ENCODE measurements around the gene SPSB3. TPM values are rescaled to one million over a fixed set of nuclear protein-coding genes. Genes with fewer than 3 reads are reported as not detected.
A peak's percentile ranks its signal among the peaks of the same experiment; 100 is the strongest.

SPSB3 gene
- total RNA-seq, 1 donor from 2014 or later, result 28.3 TPM

DNA sequence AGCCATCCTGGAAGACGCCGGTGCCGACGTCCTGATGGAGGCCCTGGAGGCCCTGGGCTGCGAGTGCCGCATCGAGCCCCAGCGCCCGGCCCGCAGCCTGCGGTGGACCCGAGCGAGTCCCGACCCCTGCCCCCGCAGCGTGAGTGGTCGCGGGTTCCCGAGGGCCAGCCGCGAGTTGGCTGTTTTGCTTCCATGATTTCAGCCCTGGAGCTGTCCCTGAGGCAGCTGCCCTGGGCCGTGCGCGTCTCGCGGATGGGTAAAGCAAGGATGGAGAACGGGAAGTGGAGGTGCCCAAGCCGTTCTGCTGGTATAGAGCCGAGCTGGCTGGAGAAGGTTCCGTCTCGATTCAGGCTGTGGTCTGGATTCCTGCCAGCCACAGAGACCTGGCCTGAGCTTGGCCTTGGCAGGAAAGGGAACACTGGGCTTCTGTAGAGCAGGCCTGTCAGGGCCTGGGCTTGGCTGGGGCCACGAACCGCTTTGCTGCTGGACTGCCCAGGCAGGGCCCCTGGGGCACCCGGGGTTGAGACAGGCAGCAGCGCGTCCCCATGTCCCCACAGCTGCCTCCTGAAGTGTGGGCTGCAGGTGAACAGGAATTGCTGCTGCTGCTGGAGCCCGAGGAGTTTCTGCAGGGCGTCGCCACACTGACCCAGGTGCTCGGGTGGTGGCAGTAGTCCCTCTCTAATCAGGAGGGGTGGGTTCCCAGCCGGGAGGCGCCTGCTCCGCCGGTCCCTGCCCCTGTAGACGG is 8.5 kb downstream of the SPSB3 start:
- peaks cover 10% of the 10 kb centered on the region for H3K4me1 Mint-ChIP-seq (ENCODE audit: low read depth)
- H3K9me3 Mint-ChIP-seq, result no peaks in the 10 kb centered on the region
- peaks cover 23% of the 10 kb centered on the region for H3K36me3 Mint-ChIP-seq (ENCODE audit: low read depth)
- no peaks in the 10 kb centered on the region for H3K27me3 Mint-ChIP-seq (ENCODE audit: low read depth)
- no peak for DNase-seq (ENCODE audit: low spot score)
- peak overlapping the region; percentile 38 for H3K27ac Mint-ChIP-seq
- intact Hi-C loops (cut with micrococcal nuclease), result loop anchor here (1.0 to 10.0 kb wide), 4 partner anchors 8 to 469 kb away; partner anchors contain the start of genes CRAMP1, FAHD1, HAGH and IFT140
- peak overlapping the region; percentile 77 for H3K4me3 Mint-ChIP-seq (ENCODE audit: low read depth)

DNA sequence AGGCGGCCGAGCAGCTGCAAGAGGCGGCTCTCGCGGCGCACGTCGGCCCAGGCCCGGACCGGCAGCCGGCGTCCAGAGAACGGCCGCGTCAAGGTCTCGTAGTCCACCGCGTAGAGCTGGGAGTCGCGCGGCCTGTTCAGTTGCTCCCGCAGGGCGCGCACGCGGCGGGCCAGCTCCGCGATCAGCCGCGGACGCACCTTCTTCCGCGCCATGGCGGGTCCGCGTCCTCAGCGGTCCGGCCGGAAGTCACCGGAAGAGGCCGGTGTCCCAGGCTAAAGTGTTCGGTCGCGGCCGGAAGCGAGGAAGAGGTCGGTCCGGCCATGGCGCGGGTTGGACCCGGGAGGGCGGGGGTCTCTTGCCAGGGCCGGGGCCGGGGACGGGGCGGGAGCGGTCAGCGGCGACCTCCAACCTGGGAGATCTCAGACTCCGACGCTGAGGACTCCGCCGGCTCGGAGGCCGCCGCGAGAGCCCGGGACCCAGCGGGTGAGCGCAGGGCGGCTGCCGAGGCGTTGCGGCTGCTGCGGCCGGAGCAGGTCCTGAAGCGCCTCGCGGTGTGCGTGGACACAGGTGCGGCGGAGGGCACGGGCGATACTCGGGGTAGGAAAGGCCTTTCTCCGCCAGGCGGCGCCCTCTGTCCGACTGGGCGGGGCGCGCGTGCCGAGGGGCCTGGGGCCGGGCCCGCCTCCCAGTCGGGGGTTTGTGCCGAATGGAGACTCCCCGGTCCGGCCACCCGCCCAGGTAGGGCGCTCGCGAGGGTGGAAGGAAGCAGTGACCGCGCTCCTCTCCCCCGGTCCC is 9.3 kb downstream of the SPSB3 start, which contains the start of gene MRPS34:
TSS of gene MRPS34 (minus strand) at position 227 of the 795 bp plus-strand sequence. CDS start at position 212, 15 bp downstream.
- peak within 1 kb of the TSS; percentile 96 for H3K27ac Mint-ChIP-seq
- H3K27me3 Mint-ChIP-seq (ENCODE audit: low read depth), result no peaks in the 10 kb centered on the region
- no peaks in the 10 kb centered on the region for H3K9me3 Mint-ChIP-seq
- peaks cover 10% of the 10 kb centered on the region for H3K4me1 Mint-ChIP-seq (ENCODE audit: low read depth)
- intact Hi-C loops (cut with micrococcal nuclease), result loop anchor here (1.0 to 10.0 kb wide), 4 partner anchors 9 to 468 kb away; partner anchors contain the start of genes CRAMP1, FAHD1, HAGH and IFT140
- H3K4me3 Mint-ChIP-seq (ENCODE audit: low read depth), result peak within 1 kb of the TSS; percentile 96
- H3K36me3 Mint-ChIP-seq (ENCODE audit: low read depth), result peaks cover 27% of the 10 kb centered on the region
- DNase-seq (ENCODE audit: low spot score), result peak; percentile 80

- Mint-ChIP-seq H3K36me3 (ENCODE audit: low read depth) (peaks cover 33% of the 10 kb centered on the region), H3K4me3 (ENCODE audit: low read depth) (peak within 1 kb of the TSS; percentile 96), H3K27me3 (ENCODE audit: low read depth) (no peaks in the 10 kb centered on the region), H3K9me3 (no peaks in the 10 kb centered on the region), H3K27ac (peak within 1 kb of the TSS; percentile 96), H3K4me1 (ENCODE audit: low read depth) (peaks cover 10% of the 10 kb centered on the region)
- peak; percentile 55 for DNase-seq (ENCODE audit: low spot score)
- intact Hi-C loops (cut with micrococcal nuclease), result loop anchor here (2.0 to 10.0 kb wide), 3 partner anchors 54 to 468 kb away; partner anchors contain the start of genes CRAMP1, FAHD1, HAGH and IFT140
Observed at GRCh38 chr16:1772362-1772907, 9.9 kb downstream of the SPSB3 start, which contains the start of gene EME2. Gene EME2, plus strand, starts transcription at chr16:1772810. Its CDS starts 418 bp downstream, at chr16:1773228.

DNA sequence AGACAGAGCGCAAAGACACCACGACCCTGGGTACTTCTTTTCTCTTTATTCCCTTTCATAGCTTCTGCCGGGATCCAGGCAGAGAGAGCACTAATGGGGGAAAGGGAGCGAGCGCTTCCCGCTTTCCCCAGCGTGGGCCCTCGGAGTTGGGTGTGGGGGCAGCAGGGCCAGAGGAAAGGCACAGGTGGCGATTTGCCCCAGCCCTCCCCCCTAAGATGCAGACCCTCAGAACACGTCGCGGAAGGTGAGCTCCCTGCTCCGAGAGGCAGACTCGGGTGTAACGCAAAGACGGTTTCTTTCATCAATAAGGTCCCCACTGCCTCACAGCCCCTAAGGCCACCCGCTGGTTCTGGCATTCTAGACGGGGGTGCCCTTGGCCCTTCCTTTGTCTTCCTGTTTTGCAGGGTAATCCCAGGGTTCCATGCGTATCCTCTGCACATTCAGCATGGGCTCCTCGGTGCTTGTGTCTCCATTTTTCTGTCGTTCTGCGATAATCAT is 10.5 kb downstream of the SPSB3 start:
- H3K27ac Mint-ChIP-seq, result peak overlapping the region; percentile 96
- intact Hi-C loops (cut with micrococcal nuclease), result loop anchor here (2.0 to 10.0 kb wide), 3 partner anchors 55 to 467 kb away; partner anchors contain the start of genes CRAMP1, FAHD1, HAGH and IFT140

DNA sequence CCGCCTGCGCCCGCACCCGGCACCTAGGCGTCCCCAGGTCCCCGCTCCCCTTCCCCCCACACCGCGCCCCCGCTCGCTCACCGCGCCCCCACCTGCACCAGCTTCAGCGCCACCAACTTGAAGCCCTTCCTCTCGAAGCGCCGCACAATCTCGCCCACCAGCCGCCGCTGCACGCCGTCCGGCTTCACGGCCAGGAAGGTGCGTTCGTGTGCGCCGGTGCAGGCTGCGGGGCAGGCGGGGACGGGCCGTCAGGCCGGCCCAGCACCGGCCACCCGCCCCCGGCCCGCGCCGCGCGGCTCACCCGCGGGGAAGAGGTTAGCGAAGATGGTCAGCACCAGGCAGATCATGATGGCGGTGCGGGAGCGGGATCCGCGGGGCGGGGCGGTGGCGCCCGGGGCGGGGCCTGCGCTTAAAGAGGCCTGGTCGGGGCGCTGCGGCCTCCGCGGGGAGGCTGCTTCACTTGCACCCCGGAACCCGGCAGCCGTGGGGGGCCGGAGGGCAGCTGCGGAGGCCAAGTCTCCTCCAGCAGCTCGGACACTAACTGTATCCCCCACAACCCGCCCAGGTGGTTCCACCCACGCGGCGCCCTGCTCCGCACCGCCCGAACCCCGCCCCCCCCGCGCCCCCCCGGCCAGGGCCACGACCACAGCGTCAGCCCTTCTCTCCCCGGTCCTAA is 11.0 kb downstream of the SPSB3 start, which contains the start of gene NME3:
TSS of gene NME3 (minus strand) at position 356 of the 676 bp plus-strand sequence. CDS start at position 347, 9 bp downstream.
- H3K27ac Mint-ChIP-seq, result peak within 1 kb of the TSS; percentile 96
- H3K4me1 Mint-ChIP-seq (ENCODE audit: low read depth), result peaks cover 10% of the 10 kb centered on the region
- H3K27me3 Mint-ChIP-seq (ENCODE audit: low read depth), result no peaks in the 10 kb centered on the region
- intact Hi-C loops (cut with micrococcal nuclease), result loop anchor here (5.0 to 10.0 kb wide), 2 partner anchors 159 to 467 kb away; partner anchors contain the start of genes CRAMP1, IFT140 and UBE2I
- no peaks in the 10 kb centered on the region for H3K9me3 Mint-ChIP-seq
- peak; percentile 74 for DNase-seq (ENCODE audit: low spot score)
- peaks cover 33% of the 10 kb centered on the region for H3K36me3 Mint-ChIP-seq (ENCODE audit: low read depth)
- H3K4me3 Mint-ChIP-seq (ENCODE audit: low read depth), result peak within 1 kb of the TSS; percentile 96

More for the DNA sequence above, 10.5 kb downstream of the SPSB3 start:
- Mint-ChIP-seq H3K27me3 (ENCODE audit: low read depth) (no peaks in the 10 kb centered on the region), H3K36me3 (ENCODE audit: low read depth) (peaks cover 33% of the 10 kb centered on the region), H3K9me3 (no peaks in the 10 kb centered on the region), H3K4me3 (ENCODE audit: low read depth) (peak overlapping the region; percentile 96), H3K4me1 (ENCODE audit: low read depth) (peaks cover 10% of the 10 kb centered on the region)
- no peak for DNase-seq (ENCODE audit: low spot score)

DNA sequence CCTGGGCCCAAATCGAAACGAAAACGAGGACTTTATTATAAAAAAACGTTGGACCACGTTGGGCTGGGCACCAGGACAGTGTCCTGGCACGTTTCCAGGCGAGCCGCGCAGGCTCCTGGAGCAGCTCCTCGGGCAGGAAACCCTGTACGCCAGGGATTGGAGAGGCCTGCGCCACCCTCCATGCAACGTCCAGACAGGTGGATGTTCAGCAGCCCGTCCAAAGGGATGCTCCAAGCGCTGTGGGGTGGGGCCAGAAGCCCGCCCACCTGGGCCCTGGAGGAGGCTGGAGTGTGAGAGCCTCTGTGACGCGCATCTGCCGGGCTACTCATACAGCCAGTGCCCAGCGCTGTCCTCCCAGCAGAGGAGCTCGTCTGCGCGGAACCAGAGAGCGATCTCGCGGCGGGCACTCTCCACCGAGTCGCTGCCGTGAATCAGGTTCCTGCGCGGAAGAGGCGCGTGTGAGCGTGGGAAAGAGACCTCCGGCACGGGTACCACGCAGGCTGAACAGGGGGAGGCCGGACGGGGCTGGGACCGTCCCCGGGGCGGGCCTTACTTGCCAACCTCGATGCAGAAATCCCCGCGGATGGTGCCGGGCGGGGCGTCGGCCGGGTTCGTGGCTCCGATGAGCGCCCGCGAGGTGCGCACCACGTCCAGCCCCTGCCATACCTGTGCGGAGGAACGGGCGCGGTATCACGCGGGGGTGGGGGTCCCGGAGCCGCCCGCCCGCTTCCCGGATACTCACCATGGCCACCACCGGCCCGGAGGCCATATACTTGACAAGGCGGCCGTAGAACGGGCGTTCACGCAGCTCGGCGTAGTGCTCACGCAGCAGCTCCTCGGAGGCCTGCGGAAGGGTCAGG is 11.8 kb downstream of the SPSB3 start:
- no peaks in the 10 kb centered on the region for H3K27me3 Mint-ChIP-seq (ENCODE audit: low read depth)
- peak overlapping the region; percentile 46 for H3K27ac Mint-ChIP-seq
- intact Hi-C loops (cut with micrococcal nuclease), result loop anchor here (5.0 to 10.0 kb wide), 2 partner anchors 158 to 466 kb away; partner anchors contain the start of genes CRAMP1, IFT140 and UBE2I
- H3K9me3 Mint-ChIP-seq, result no peaks in the 10 kb centered on the region
- H3K36me3 Mint-ChIP-seq (ENCODE audit: low read depth), result peaks cover 33% of the 10 kb centered on the region
- peaks cover 10% of the 10 kb centered on the region for H3K4me1 Mint-ChIP-seq (ENCODE audit: low read depth)
- peak overlapping the region; percentile 78 for H3K4me3 Mint-ChIP-seq (ENCODE audit: low read depth)
- no peak for DNase-seq (ENCODE audit: low spot score)

- peak overlapping the region; percentile 78 for H3K4me3 Mint-ChIP-seq (ENCODE audit: low read depth)
- peaks cover 10% of the 10 kb centered on the region for H3K4me1 Mint-ChIP-seq (ENCODE audit: low read depth)
- H3K9me3 Mint-ChIP-seq, result no peaks in the 10 kb centered on the region
- H3K36me3 Mint-ChIP-seq (ENCODE audit: low read depth), result peaks cover 33% of the 10 kb centered on the region
- intact Hi-C loops (cut with micrococcal nuclease), result loop anchor here (5.0 to 10.0 kb wide), 2 partner anchors 157 to 465 kb away; partner anchors contain the start of genes CRAMP1, IFT140 and UBE2I
- no peak for DNase-seq (ENCODE audit: low spot score)
- H3K27me3 Mint-ChIP-seq (ENCODE audit: low read depth), result no peaks in the 10 kb centered on the region
- H3K27ac Mint-ChIP-seq, result peak overlapping the region; percentile 46
Observed at GRCh38 chr16:1769402-1770300, 12.7 kb downstream of the SPSB3 start.

DNA sequence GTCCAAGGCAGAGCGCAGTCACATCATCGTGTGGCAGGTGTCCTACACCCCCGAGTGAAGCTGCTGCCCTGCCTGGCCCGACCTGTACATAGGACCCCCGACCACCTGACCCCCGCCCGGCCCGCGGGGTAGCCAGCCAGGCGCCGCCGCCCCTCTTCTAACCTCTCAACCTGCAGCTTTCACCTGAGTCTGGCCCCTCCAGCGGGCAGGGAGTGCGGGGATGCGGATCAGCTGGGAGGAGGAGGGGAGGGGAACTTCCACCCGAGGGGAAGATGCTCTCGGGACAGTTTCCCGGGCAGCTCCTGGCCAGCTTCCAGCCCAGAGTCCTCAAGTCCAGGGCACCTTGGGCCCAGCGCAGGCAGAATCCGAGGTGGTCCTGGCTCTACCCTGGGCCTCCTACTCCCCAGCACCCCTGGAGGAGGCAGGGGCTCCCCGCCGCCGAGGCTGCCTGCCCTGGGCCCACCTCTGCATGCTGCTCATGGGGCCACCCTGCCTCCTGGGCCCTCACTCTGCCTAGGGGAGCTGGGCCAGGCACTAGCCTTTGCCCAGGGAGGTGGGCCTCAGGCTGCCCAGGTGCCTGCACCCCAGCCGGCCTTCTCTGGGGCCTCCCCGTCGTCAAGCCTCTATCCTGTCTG is 13.5 kb downstream of the SPSB3 start:
- H3K36me3 Mint-ChIP-seq (ENCODE audit: low read depth), result peaks cover 32% of the 10 kb centered on the region
- no peak overlapping the region for H3K4me3 Mint-ChIP-seq (ENCODE audit: low read depth)
- H3K27ac Mint-ChIP-seq, result no peak overlapping the region
- DNase-seq (ENCODE audit: low spot score), result no peak
- intact Hi-C loops (cut with micrococcal nuclease), result no loop called here
- H3K4me1 Mint-ChIP-seq (ENCODE audit: low read depth), result peaks cover 9% of the 10 kb centered on the region
- H3K9me3 Mint-ChIP-seq, result no peaks in the 10 kb centered on the region
- H3K27me3 Mint-ChIP-seq (ENCODE audit: low read depth), result no peaks in the 10 kb centered on the region

- Mint-ChIP-seq H3K4me1 (ENCODE audit: low read depth) (peaks cover 7% of the 10 kb centered on the region), H3K4me3 (ENCODE audit: low read depth) (no peak overlapping the region), H3K27me3 (ENCODE audit: low read depth) (no peaks in the 10 kb centered on the region), H3K9me3 (no peaks in the 10 kb centered on the region), H3K27ac (no peak overlapping the region), H3K36me3 (ENCODE audit: low read depth) (peaks cover 30% of the 10 kb centered on the region)
- no peak for DNase-seq (ENCODE audit: low spot score)
- intact Hi-C loops (cut with micrococcal nuclease), result no loop called here
Observed at GRCh38 chr16:1768061-1768766, 14.2 kb downstream of the SPSB3 start.
